Right ventricle myocardium inferior (tissue), 1 donor: ENCODE results near the gene DPEP1. TPM values are rescaled to one million over a fixed set of nuclear protein-coding genes. Genes with fewer than 3 reads are reported as not detected.

ENCODE experiments used
- ATAC-seq: fragments of 200-7000 bp; cut with Tn5 transposase; one replicate; pipeline ENCODE4 v1.9.1; 2020; ENCODE audit warnings: mild to moderate bottlenecking, moderate library complexity
- DNase-seq: peaks from one replicate; pipeline ENCODE4 v3.0.0; 2021; ENCODE audit errors: missing footprints
- intact Hi-C: fragments of 100-400 bp; cut with DNase I; formaldehyde crosslinking; loops from one replicate; pipeline ENCODE4 v1.11.0; 2022
- total RNA-seq: library from RNA; stranded (reverse); fragmentation: NEBNext Ultra II Directional; extraction: Animal tissue kit (Norgen Biotek cat#: 25700); gene quantifications from one replicate; pipeline ENCODE4 v1.2.1, GENCODE V29; 2021
- donor health status: DM: no; HTN: yes; CAD: no; lungs with severe emphysema.

Gene DPEP1
- total RNA-seq, 1 donor from 2014 or later, result not detected

DNA sequence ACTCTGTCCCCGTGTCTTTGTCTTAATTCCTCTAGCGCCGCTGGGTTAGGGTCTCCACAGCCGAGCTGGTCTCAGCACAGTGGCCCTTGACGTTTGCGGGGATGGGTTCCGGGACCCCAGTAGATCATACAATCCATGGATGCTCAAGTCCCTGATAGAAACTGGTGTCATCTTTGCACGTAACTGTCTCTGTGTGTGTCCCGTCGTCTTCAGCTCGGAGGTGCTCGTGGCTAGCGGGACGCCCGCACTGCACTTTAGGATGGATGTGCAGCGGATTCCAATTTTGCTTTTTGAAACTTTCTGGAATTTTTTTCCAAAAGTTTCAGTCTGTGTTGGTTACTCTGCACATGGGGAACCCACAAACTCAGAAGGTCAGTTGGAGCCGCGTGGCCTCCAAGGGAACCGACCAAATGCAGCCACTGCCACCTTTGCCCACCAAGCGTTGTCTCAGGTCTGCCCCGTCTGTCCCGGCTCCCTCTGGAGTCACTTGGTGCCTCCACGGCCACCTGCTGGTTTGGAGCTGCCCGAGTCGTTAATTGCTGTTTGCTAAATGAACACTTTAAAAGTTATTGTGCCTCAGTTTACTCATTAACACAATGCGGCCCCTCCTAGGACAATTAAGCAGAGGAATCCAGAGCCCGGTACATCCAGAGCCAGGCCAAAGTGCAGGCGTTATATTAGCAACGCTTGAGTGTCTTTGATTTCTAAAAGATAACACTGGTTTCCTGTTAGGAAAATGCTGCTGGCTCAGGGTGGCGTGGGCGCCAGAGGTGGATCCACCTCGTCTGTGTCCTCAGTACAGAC lies 5.3 kb upstream of the DPEP1 start:
- intact Hi-C loops, result no loop called here
- no peak for ATAC-seq
- DNase-seq, result peak; percentile 50

DNA sequence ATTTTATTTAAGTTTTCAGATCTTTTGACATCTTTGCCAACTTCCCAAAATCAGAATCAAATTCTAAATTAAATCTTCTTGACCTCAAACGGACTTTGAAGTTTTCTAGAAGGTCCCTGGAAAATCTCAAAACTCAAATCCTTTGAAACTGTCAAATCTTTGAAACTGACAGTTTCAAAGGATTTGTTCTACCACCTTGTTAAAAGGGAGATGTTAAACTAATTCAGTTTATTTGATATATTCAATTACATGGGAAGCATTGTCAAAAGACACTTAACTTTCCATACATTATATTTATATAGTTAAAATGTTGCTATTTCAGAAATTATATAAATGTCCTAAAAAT lies 3.4 kb upstream of the DPEP1 start:
- ATAC-seq (no peak), DNase-seq (no peak)
- intact Hi-C loops, result no loop called here

DNA sequence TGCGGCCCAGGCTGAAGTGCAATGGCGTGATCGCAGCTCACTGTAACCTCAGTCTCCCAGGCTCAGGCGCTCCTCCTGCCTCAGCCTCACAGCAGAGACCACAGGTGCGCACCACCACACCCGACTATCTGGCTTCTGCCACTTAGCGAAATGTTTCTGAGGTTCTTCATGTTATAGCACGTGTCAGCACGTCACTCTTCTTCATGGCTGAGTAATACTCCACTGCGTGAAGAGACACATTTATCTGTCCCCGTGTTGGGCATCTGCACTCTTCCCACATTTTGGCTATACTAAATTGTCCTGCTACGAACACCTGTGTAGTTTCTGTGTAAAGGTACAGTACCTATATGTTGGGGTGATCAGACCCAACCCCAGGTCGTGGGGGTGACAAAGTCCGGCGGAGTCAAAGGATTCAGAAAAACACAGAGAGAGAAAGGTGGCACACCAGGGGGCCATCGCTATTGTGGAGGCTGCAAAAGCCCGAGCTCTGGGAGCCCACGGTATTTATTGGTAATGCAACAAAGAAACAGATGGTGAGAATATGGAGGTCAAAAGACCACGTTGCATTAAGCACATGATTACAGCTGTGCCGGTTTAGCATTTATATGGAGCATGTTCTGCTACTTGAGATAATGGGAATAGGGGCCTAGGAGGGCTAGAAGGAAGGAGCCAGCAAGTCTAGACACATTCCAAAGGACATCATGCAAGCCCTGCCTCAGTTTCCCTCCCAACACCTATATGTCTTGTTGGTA lies 851 bp upstream of the DPEP1 start:
- intact Hi-C loops, result no loop called here
- ATAC-seq, result no peak
- no peak for DNase-seq

DNA sequence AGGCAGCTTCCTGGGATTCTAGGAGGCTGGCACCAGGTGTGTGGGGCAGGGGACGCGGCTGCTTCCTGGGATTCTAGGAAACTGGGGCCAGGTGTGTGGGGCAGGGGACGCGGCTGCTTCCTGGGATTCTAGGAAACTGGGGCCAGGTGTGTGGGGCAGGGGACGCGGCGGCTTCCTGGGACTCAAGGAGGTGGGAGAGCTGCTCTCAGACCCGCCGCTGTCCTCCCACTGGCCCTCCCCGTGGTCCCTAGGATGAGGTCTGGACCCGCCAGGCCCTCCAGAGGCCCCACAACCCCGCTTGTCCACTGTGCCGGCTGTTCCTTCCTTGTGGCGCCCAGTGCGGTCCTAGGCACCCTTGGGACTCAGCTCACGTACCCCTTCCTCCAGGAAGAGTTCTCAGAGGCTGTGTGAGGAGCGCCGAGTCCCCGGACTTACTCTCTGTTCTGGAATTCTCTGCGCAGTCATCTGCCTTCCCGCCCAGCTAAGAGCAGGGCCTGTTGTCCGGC lies 565 bp downstream of the DPEP1 start:
- intact Hi-C loops, result no loop called here
- ATAC-seq (no peak), DNase-seq (no peak)

DNA sequence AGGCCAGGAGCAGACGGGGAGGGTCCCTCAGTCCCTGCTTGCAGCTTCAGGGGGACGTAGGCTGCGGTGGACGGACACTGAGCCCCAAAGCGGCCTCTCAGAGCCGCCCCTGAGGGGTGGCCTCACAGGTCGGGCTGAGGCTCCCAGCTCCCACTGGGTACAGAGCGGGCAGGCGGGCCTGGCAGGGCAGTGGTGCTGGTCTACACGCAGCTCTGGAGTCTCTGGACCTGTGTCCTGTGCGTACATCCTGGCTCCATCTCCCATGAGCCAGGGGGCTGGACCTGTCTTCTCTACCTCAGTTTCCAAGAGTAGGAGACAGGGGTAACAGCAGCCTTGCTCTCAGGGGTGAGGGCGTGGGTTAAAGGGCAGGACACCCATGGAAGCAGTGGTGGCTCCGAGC lies 1.7 kb downstream of the DPEP1 start:
- ATAC-seq (no peak), DNase-seq (no peak)
- intact Hi-C loops, result no loop called here

DNA sequence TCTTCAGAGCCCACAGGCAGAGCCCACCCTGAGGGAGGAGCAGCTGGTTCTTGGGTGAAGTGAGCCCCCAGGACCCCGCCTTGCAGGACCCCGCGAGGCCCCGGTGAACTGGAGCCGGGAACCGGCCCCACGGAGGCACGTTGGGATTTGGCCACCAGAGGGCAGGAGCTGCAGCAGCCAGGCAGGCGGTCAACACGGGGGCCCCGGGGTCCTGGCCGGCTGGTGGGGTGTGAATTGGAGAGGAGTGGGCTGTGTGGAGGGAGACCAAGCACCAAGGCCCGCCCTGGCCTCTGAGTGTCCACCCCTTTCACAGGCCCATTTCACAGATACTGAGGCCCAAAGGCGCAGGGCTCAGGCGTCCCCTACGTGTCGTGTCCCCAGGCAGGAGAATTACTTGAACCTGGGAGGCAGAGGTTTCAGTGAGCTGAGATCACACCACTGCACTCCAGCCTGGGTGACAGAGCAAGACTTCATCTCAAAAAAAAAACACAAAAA lies 2.2 kb downstream of the DPEP1 start:
- DNase-seq (no peak), ATAC-seq (no peak)
- intact Hi-C loops, result no loop called here

DNA sequence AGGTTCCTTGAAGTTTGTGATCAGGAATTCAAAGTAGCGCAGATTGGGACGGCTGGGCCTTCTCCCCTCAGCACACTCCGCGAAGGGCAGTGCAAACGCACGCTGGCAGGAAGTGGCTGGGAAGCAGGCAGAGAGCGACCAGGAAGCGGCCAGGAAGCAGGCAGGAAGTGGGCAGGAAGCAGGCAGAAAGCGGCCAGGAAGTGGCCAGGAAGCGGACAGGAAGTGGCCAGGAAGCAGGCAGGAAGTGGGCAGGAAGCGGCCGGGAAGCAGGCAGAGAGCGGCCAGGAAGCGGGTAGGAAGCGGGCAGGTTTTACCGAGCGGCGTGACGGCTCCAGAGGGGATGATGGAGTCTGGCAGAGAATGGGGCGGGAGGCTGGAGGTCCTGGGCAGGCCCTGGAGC lies 3.2 kb downstream of the DPEP1 start:
- DNase-seq (no peak), ATAC-seq (no peak)
- intact Hi-C loops, result no loop called here

DNA sequence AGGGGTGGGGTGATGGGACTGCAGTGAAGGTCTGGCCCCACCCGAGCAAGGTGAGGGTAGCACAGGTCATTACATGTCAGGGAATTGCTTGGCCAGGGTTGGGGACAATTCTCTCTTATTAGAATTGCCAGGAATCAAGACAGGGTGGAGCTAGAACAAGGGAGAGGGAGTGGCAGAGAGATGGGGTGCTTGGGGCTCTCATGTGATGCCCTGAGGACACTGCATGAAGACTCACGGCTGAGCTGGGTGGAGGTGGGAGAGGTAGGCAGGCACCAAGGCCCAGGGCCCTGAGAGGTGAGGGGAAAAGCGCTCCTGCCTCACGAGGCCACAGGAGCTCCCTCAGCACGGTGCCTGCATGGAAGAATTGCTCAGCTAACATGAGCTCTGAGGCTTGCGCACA lies 3.6 kb downstream of the DPEP1 start:
- ATAC-seq (no peak), DNase-seq (no peak)
- intact Hi-C loops, result no loop called here

DNA sequence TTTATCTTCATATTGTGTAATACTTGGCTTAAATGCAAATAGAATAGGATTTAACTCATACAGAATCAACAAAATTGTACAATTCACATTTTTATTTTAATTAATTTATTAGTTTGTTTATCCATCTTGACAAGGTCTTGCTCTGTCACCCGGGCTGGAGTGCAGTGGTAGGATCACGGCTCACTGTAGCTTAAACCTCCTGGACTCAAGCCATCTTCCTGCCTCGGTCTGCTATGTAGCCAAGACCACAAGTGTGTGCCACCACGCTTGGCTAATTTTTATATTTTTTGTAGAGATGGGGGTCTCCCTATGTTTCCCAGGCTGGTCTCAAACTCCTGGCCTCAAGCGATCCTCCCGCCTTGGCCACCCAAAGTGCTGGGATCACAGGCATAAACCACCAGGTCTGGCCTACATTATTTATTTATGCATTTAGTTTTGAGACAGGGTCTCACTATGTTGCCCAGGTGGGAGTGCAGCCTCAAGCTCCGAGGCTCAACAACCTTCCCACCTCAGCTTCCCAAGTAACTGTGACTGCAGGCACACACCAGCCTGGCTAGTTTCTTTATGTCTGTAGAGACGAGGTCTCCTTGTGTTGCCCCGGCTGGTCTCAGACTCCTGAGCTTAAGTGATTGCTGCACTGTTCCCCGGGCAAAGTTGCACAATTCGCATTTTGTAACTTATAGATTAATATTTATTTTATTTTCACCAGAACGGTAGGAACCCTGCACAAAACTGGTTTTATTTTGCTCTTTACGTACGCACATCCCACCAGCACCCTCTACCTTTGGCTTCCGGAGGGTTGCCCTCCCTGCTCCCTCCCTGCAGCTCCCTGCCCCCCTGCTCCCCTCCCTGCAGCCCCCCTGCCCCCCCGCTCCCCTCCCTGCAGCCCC lies 4.9 kb downstream of the DPEP1 start:
- ATAC-seq (no peak), DNase-seq (no peak)
- intact Hi-C loops, result no loop called here

DNA sequence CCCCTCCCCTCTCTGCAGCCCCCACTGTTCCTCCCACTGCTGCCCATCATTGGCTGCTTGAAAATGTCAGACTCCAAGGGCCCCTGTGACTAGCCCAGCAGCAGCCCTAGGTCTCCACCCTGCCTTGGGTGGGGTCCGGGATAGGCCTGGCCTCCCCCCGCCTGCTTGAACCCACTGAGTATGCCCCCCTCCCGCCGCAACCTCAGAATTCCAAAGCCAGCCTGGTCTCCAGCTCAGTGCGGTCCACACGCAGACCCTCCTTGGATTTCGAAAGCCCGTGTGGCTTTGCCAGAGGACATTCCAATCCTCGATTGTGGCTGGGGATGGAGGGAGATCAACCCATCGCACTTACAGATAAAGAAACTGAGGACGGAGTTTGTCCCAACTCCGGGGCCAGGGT lies 6.4 kb downstream of the DPEP1 start:
- DNase-seq, result no peak
- intact Hi-C loops, result no loop called here
- no peak for ATAC-seq

DNA sequence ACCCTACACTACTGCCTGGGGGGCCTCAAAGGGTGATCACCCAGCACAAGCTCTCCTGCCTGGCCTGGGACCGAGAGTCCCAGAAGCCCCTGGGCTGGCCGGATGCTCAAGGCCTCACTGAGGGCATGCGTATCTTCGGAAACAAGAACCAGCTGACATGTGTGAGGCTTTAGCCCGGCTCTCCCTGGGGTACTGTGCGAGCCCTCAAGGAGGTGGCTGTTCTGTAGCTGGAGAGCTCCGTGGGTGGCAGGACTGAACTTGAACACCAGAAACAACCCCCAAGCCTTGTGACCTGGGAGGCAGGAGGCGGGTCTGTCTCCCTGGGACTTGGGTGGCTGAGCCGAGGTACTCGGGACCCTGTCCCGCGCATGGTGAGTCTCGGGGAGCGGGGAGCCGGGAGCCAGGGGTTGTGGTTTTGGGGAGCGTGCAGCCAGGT lies 7.0 kb downstream of the DPEP1 start:
- intact Hi-C loops, result no loop called here
- ATAC-seq, result no peak
- no peak for DNase-seq

DNA sequence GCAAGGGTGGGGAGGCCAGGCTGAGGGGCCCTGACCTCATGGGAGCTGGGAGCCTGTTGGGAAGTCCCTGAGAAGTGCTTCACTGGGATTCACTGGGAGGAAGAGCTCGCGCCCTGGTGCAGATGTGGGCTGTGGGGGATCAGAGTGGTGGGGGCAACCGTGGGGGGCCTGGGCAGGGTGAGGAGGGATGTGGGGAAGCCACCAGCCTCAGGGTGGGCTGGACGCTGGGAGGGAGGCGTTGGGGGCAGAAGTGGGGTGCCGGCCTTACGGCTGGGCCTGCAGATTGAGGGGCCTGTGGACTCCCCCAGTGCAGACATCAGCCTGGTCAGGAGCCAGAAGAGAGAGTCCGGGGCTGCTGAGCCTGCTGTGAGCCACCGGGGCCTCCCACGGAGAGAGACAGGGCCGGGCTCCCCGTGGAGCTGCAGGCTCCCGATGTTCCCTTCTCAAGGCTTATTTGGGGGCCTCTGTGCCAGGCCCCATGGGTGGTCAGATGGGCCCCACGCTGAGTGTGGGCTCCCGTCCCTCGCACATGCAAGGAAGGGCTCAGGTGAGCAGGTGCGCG lies 7.8 kb downstream of the DPEP1 start:
- no peak for DNase-seq
- ATAC-seq, result no peak
- intact Hi-C loops, result no loop called here

DNA sequence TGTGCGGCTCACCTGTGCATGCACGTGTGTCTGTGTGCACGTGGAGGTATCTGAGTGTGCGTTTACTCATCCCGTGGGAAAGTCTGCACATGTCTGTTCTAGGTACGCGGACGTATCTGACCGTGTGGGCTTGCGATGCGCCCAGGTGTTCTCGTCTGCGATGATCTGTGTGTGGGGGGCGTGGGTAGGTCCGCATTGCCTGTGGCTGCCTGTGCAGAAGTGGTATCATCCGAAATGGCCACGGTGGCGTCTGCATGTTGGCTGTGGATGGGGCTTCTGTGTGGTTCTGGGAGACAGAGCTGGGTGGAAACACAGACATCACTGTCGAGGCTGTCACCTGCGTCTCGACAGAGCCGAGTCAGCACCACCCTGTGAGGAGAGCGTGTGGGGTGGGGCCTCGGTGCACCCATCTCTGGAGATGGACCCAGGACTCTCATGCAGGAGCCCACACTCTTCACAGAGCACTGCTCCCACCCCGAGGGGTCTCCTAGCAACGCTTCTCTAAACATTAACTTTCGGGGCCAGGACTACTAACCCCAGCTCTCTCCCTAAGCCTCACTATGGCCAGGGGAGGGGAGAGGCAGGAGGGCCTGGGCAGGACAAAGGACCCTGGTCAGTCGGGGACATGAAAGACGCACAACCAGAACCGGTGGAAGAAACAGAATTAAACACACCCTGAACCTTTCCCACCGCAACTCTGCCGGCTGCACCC lies 8.4 kb downstream of the DPEP1 start:
- ATAC-seq (no peak), DNase-seq (no peak)
- intact Hi-C loops, result no loop called here

DNA sequence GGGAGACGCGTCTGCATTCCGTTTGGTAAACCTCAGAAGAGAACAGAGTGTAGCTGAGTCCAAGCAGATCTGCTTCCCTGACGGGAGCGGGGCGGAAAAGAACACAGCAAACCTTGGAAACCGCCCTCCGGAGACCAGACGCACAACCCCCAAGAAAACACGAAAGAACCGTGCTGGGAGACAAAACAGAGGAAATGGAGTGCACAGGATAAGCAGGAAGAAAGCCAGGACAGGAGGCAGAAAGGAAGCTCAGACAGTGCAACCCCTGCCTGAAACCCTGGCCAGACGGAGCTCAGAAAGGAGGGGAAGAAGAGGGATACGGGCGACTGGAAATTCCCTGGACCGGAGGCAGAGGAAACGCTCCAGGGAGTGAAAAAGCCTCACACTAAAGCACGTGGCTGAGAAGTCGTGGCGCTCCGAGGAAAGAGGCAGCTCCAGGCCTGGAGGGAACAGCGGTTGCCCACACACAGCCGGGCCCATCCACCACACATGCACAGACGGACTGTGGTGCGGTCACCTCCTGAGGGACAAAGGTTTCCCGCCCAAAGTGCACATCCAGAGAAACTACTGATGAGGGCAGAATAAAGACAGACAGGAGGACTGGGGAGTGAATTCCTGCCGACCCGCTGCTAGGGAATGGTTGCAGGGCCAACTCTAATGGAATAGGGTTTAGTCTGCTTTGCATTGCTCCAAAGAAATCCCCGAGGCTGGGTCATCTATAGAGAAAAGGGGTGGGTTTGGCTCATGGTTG lies 10.2 kb downstream of the DPEP1 start:
- ATAC-seq (no peak), DNase-seq (no peak)
- intact Hi-C loops, result no loop called here

DNA sequence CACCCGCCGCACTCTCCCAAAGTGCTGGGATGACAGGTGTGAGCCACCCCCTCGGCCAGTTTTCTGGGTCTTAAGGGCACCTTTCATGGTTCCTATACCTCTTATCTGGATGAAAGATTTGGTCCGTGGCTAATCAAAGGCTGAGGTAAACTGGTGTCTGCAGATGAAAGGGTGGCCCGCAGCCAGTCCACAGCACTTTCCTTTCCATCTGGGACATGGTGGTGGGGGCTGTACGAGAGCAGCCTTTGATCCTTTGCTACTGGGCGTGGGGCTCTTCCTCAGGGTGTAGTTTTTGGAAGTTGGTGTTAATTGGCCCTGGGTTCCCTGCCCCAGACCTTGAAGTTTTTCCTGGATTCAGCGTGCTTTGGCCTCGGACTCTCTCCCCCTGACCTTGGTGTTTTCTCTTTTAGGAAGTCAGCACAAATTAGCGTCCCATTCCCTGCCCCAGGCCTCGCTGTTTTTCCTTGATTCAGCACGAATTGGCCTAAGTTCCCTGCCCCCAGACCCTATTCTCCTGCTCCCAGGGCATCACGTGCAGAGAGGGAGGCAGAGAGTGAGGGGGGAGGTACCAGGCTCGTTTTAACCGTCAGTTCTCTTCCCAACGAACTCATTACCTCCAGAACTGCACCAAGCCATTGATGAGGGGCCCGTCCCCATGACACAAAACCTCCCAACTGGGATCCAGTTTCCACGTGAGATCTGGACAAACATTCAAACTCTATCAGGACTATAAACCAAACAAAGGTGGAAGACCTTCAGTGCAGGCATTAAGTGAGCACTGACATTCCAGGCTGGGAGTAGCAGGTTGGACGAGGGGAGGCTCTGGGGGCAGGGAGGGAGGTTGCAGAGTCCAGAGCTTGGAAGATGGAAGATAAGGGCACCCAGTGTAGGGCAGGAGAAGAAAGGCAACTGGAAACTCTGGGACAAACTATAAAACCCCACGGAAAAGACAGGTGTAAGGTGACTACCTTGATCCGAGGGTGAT lies 11.6 kb downstream of the DPEP1 start:
- ATAC-seq, result no peak
- intact Hi-C loops, result no loop called here
- DNase-seq, result no peak

DNA sequence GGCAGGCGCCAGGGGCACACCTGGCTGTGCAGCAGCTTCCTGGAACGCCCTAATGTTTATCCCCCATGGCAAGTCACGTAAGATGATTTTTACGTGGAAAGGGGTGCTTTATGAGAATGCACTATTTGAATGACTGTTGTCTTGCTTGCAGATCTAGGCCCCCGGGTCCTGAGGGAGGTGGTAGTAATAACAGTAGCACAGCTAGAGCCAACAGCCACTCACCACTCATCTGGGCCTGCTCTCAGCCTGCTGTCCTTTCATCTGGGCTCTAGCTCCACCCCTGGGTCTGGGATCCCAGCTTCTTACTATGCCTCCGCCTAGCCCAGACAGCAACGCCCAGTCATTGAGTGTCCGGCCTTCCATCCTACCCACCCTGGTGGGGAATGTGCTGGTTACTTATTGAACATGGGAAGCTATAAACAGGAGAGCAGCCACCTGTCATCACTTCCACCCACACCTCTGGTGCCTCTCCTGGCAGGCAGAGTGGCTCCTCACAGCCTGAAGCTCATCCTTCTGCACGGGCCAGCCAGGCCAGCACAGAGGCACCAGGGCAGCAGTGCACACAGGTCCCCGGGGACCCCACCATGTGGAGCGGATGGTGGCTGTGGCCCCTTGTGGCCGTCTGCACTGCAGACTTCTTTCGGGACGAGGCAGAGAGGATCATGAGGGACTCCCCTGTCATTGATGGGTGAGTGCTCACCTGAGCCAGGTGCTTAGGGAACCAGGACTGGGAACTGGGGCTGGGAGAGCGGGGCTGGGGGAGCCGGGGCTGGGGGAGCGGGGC lies 16.6 kb downstream of the DPEP1 start:
- DNase-seq (no peak), ATAC-seq (no peak)
- intact Hi-C loops, result no loop called here
